Mammary epithelial cell (primary cell): Measurements from ENCODE around the gene GNAT1.

Experiments used
- CTCF ChIP-seq, 2 donors: IDR thresholded peaks in 1 of 2; conservative IDR thresholded peaks in 1 of 2; 2 replicates each; pipeline ENCODE4 v1.5.1; 2011 to 2012; ENCODE audit warnings: inconsistent platforms in 2 of 2, low read length in 2 of 2, mild to moderate bottlenecking in 2 of 2, control low read depth in 1 of 2, low read depth in 1 of 2; ENCODE audit not compliant: insufficient read depth in 1 of 2; ENCODE audit errors: extremely low read depth in 1 of 2
- EZH2 ChIP-seq: IDR thresholded peaks from 2 replicates; pipeline ENCODE4 v1.6.1; 2012; ENCODE audit warnings: low read length, inconsistent platforms, borderline replicate concordance

- TF ChIP-seq CTCF (conservative IDR thresholded peaks at IDR 0.05 in 1 of 2, IDR thresholded peaks at IDR 0.05 in 1 of 2; ENCODE audit: extremely low read depth in 1 of 2, insufficient read depth in 1 of 2, low read depth in 1 of 2, low read length in 2 of 2): no peak
- no peak for TF ChIP-seq EZH2
Measured at GRCh38 chr3:50167069-50167840, 24.2 kb upstream of the GNAT1 start.
